Daoy (cell line): ENCODE data around the gene MEX3A. TPM values are rescaled to one million over a fixed set of nuclear protein-coding genes. Genes with fewer than 3 reads are reported as not detected.

Experiments used
- DNase-seq: peaks from one replicate; pipeline ENCODE4 v3.0.0-alpha.2; 2015; ENCODE audit warnings: low read depth
- total RNA-seq: library from RNA; depleted of rRNA; stranded (reverse); fragments of >200 nt; shearing (Covaris generic); gene quantifications from 2 replicates; pipeline ENCODE4 v1.2.3, GENCODE V29; 2014

MEX3A gene
- total RNA-seq, 1 experiment from 2014 or later: 5.3 TPM

DNA sequence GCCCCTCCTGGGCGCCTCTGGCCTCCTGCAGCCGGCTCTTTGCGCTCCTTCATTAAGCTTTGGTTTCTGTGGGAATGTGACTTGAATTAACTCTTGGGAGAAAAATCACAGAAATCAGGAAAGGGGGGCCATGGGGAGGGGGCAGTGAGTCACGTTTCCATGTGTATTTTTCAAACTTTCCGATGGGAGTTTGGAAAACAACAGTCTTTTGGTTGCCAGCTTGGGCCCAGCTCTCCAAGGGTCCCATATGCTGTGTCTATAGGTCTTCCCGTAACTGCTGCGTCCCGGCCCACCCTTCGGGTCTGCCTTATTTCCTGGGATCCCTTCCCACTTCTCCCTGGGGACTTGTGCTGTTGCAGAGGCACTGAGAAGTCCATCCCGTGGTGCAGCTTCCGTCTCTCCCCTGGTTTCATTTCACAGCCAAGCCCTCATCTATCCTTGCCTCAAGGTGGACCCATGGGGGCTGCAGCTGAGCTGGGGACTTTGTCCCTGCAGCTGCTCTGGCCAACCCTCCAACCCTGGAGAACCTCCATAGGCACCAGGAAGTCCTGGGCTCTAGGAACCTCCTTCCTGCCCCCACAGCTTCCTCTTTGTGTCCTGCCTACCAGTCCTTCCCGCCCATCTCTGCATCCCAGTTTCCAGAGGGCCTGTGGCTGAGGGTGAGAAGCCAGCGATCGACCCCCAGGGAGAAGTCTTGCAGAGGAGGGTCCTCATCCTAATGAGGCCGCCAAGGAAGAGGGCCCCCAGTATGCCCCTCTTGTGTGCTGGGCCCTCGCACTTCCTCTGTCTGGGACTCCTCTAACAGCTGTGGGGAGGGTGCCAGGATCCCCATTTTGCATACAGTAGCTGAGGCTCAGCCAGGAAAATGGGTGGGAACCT is 20.6 kb upstream of the MEX3A start:
- DNase-seq: peak; percentile 59

DNA sequence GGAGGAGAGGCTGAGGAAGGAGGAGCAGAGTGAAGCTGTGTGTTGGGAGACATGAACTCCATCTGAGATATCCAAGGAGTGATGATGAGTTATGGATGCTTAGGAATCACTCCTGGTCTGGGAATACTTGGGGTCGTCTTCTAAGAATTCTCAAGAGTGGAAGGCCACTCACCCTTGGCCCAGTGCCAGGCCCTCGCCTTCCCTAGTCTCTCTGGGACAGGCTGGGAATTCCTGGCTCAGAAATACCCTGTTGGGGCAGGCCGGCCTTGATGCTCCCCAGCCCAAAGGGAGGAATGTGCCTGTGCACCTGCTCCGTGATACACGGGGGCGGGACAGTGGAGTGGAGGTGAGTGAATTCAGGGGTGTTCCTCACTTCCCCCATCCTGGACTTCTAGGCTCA is 19.6 kb upstream of the MEX3A start:
- DNase-seq: no peak

DNA sequence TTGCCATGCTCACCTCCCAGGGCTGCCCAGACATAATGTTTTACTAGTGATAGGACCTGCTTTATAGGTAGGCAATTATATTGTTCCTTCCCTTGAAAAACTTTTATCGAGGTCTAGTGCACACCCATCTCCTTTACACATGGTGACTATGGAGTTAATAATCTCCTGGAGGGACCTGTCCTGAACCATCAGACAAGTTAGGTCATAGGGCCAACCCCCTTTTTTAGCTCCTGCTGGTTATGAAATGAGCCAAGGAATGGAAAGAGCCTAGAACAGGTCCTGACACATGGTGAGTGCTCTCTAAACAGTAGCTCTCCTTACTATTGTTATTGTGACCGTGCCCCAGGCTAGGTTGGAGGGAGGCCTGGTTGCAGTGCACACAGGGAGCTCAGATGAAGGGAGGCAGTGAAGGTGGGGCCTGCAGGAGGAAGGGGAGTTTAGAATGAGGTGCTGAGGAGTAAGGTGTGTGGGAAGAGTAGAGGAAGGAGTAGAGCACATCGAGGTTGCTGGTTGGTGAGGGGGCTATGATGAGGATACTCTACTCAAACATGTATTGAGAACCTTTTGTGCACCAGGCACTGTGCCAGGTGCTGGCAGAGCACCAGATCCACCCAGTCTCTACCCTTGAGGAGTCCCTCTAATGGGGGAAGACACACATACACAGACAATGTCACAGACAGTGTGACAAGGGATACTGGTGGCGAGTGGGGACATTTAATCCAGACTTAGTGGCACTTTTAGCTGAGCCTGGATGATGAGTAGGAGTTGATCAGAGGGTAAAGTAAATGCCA is 18.1 kb upstream of the MEX3A start:
- no peak for DNase-seq

DNA sequence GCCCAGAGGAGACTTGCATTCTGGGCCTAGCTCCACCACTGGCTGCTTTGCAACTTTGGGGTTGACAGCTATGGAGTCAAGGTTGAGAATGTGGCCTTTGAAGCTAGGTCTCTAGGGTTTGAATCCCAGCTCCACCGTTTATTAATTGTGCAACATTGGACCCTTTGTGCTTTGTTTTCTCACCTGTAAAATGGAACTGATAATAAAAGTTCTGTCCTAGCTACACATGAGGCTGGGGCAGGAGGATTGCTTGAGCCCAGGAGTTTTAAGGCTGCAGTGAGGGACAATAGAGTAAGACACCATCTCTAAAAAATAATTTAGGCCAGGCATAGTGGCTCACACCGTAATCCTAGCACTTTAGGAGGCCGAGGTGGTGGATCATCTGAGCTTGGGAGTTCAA is 17.0 kb upstream of the MEX3A start:
- no peak for DNase-seq

DNA sequence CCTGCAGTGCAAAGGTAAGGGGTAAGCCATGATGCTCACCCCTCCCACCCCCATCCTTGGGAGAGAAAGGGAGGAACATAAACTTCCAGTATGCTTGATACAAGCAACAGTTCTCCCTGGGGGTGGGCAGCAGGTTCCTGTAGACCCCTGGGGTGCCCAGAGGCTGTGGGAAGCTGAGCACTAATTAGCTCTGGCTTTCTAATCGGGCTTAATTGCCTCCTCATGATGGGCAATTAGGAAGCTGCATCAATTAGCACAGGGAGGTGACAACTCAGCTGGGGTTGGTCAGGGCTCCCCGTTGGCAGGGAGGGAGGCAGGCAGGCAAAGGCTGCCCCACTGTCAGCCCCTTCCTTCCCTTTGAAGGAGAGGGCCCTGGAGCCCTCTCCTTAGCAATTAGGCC is 16.5 kb upstream of the MEX3A start:
- DNase-seq: no peak

DNA sequence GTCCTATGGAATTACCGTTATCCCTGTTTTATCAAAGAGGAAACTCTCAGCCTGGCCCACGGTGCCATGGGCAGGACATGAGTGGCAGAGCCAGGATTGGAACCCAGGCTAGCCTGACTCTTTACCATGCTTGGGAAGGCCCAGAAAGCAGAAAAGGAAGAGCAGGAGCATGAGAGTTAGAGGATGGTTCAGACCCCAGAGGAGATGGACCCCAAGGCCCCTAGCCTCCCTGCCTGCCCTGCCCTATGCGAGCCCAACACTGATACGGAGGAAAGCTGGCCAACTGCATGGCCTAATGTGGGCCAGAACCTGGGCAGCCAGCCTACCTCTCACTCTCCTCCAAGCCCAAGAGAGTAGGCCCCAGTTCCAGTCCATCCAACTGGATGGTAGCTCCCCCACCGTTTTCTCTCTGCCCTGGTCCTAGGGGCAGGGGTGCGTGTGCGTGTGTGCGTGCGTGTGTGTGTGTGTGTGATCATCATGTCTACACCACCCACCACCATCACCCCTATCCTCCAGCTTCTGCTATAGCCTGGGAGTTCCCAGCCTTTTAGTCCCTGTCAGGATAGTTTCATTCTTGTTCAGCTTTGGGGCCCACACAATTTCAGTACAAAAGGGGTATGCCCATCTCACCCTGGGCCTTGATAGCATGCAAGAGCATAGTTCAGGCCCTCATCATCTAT is 15.4 kb upstream of the MEX3A start:
- DNase-seq: no peak

DNA sequence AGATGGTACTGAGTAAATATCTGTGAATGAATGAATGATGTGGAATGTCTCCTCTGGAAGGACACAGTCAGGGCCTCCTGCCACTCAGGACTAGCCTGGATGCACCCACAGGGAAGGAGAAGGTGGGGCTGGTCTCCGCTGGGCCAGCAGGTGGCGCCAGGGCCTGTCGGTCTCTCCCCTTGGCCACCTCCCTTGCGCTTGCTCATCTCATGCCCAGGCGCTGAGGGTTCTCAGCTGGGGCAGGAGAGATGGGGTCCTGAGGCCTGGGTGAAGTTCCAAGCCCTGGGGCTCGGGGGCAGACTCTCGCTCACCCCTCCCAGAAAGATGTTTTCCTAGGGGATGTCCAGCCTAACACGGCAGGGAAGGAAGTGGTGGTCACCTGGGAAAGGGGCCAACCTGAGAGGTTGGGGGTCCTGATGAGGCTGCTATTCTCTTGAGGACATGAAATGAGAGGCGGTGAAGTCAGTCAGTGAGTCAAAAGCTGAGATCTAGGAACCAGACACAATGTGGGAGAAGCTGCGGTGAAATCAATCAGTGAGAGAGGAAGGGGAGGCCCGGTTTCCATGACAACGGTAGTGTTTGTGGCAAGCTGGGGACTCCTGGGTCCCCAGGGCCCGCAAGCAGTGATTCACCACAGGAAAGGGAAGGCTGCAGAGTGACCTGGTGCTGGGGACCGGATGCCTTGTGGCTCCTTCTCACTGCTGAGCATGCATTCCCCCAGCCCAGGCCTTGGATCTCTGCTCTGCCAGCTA is 14.6 kb upstream of the MEX3A start:
- DNase-seq: peak; percentile 94

DNA sequence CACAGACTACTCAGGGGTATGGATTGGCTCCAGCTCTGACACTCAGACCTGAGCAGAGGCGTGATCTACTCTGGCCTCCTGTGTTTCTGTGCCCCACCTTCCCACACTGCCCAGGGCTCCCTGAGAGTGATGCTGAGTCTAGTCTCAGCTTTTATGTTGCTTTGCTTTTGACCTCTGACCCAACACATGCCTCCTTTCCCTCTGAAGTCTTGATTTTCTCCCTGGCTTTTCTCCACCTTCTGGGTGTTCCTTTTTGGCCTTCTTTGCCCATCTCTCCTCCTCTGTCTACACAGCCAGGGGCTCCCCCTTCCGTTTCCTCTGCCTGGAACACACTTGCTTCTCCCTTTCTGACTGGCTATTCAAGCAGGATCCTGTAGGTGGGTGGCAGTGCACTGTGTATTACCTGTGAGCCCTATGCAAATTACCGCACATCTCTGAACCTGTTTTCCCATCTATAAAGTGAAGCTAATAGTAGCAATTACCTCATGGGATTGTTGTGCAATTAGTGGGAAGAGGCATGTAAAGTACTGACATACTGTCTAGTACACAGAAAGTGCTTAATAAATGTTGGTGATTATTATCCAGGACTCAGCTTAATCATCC is 13.7 kb upstream of the MEX3A start:
- DNase-seq: no peak

DNA sequence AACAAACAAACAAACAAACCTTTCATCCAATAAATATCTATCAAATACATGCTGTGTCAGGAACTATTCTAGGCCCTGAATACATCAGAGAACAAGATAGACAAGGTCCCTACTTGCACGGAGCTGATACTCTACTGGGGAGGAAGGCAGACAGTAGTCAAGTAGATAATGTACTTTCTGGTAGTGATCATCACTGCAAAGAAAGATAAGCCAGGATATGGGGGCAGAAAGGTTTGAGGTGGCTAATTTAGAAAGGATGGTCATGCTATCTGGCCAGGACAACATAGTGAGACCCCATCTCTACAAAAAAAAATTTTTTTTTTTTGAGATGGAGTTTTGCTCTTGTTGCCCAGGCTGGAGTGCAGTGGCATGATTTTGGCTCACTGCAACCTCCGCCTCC is 9.3 kb upstream of the MEX3A start:
- DNase-seq: no peak

DNA sequence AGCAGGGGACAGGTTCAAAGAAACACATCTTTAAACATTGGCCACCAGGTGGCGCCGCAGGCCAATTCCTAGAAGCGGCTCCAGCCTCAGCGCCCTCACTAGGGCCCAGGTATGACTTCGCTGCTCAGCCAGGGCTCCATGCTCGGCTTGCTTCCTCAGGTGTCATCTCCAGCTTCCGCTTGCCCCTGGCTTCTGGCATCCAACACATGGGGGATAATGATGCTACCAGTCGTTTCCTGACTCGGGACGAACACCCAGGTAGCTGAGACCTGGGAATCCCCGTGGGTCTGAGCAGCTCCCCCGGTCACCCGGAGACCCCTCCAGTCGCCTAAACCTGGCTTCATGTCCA is 8.5 kb upstream of the MEX3A start:
- peak; percentile 86 for DNase-seq

DNA sequence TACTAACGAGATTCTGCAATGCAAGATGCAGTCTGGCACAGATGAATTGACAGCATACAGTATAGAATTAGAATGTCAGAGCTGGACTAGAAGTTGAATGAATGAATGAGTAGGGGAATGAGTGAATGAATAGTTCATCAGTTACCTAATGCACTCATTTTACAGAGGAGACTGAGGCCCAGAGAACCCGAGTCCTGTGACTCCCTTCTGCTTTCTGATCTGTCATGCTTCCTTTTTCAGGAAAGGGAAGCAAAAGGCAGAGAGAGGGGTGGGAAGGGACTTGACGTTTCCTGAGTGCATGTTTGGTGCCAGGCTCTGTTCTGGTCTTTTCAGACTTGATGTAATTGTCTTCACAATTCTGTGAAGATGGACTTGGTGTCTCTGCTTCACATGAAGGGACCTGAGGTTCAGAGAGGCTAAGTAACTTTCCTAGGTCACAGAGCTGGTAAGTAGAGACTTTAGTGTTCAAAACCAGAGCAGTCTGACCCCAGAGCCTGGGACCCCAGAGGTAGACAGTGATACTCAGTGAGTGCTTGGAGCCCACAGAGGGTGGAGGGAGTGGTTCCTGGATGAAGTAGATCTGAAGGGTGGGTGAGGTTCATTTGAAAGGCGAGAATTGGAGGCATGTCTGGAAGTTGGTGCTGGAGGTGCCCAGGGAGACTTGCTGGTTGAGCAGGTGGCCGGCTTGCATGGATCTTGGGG is 8.0 kb upstream of the MEX3A start:
- no peak for DNase-seq

DNA sequence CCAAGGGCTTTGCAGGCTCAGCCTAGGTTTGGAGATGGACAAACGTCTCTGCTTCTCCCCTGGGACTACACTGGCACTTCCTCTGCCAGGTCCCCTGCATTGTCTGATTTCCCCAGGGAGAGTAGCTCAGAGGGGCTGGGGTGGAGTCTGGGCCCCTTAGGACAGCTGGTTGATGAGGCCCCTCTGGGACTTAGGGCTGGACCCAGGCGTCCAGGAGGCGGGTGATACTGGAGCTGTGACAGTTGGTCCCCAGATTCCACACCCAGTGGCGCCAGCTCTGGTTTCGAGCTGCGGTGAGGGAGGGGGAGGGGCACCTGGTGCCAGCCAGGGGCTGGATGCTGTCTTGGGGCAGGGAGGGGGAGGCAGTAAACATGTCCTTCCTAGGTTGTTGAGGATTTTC is 7.4 kb upstream of the MEX3A start:
- DNase-seq: no peak

DNA sequence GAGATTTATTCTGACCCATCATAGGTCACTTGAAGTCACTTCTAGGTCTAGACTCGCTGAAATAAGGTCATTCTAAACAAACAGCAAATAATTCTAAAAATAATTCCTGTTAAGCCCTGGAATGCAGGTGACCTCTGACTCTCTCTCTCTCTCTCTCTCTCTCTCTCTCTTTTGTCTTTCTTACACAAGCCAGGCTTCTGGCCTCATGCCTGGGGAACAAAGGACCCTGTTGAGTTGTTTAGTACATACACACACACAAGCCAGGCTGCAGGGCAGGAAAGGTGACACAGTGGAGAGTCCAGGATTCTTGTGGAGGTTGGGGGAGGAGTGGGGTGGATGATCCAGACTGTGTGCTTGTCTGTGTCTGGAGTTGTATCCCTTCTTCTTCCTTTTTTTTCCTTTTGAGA is 4.0 kb upstream of the MEX3A start:
- no peak for DNase-seq

DNA sequence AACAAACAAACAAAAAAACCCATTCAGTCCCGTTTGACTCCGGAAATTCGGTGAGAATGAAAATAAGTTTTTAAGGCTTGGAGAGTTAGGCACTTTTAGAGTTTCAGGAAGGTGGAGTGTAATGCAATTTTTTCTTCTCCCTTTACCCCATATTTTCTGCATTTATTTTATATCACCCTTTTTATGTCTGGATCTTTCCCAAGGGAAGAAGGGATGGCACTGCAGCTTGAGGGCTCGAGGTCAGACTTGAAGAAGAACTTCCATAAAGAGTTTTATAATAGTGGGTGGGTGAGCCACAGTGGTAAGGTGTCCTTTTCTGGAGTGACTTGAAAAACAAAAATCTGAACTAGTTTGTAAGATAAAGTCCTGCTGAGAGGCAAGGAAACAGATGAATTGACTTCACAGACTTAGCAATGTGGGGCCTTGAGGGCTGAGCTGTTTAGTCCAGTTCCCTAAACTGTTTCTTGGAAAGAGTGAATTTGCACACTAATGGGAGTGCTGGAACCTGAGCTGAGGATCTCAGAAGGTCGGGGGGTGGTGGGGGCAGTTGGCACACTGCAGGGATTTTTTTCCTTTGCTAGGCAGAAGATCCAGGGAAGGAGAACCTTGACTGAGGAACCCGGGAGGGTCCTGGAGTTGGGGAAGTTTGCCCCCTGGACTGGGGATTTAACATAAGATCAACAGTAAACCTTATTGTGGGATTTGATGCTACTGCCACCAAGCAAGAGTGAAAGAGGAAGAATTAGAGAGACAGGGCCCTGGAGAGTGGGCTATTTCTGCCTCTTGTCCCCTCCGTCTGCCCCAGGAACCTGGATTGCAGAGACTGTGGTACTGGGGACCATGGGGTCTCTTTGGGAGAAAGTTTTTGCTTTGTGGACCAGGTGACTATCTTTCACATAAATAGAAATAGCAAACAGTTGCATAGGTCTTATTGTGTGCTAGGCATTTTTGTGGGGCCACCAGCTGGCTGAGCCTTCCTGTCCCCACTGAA is 1.8 kb upstream of the MEX3A start:
- no peak for DNase-seq

DNA sequence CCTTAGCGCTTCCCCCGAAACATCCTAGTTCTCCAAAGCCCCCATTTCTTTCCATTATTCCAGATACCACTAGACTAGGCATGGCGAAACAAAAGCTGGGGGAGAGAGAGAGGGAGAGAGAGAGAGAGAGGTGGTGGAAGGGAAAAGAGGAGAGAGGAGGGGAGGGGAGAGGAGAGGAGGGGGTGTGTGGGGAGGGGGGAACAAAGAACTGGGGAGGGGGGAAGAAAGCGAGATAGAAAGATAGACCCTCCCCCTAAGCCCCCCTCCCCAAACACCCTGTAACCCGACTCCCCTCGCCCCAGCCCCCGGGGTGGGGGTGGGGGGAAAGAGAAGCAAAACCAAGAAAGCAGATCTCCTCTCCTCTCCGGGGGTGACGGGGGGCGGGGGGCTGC is 352 bp downstream of the MEX3A start:
- no peak for DNase-seq

DNA sequence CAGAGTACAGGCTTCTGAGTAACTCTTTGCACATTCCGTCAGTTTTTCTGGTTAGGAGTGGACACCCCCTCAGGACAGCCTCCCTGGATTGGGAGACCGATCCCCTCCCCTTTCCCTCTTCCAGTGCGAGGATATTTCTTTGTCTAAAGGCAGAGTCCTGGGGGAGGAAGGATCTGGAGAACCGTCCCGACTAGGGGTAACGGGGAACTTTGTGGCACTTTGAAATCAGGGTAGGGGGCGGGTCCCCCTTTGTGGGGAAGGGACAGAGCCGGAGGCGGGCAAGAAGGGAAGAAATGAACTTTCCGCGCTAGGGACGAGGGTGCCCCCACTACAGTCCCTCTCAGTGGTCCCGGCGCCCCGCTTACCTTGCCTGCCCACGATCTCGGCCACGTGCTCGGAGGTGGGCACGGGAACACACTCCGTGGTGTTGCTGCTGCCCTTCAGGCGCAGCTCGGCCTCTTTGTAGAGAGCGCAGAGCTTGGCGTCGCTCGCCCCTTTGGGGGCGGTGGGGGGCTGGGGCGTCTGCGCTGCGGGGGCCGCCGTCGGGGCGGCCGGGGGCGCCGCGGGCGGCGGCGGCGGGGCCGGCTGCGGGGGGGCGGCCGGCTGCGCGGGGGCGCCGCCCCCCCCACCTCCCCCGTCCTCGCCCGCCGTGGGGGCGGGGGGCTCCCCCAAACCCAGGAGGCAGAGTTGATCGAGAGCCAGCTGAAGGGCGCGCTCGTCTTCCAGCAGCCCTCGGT is 917 bp downstream of the MEX3A start:
- DNase-seq: no peak

DNA sequence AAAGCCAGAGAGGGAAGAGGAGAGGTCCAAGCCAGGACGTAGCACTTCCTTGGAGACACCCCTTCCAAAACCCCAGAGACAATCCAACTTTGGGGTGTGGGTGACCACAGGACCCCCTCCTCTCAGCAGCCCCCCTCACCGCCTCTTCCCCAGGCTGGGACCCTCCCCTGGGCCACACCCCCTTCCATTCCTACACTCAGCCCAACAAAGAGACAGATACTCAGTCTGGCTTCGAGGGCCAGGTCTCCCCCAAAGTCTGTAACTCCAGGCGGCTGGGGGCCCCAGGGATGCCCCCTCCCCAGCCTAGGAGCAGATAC is 1.4 kb downstream of the MEX3A start:
- no peak for DNase-seq

DNA sequence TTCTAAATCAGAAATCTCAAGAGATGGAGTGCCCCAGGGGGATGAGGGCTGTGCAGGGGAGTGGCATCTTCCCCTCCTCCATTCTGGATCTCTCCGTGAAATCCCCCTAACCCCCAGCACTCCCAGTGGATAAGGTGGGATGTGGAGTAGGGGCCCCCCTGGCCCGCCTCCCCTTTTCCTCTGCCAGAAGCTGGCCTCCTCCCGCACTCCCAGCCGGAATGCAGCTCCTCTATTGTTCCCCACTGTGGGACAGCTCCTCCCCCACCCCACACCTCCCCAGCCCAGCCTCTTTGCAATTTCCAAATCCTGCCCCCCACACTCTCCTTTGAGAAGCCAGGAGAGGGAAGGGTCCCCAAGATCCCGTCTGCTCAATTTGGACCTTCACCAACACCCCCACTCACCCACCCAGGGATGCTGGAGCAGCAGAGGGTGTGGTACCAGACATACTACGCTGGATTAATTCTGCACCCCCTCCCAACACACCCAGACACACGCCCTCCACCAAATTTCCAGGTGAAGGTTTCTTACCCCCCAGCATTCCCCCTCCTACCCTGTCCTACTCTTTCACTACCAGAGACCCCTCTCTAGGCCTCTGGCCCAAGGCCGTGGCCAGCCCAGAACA is 1.9 kb downstream of the MEX3A start:
- DNase-seq: no peak

DNA sequence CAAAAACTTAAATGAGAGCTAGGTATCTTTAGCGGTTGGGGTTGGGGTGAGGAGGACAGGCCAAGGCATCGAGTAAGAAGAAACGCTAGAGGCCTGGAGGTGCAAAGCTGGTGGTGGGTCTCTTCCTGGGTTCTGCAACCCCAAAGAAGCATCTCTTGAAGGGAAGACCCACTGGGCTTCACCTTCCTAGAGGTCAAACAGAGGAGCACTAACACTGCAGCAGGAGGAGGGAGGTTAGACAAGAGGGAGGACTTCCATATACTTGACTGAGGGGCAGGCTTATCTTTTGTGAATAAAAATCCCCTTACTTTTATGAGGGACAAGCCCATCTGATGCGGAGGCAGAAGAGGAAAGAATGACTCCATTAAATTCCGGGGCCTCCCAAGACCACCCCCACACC is 2.5 kb downstream of the MEX3A start:
- DNase-seq: no peak
